ENCODE measurements around the gene MPC2. TPM values are rescaled to one million over a fixed set of nuclear protein-coding genes. Genes with fewer than 3 reads are reported as not detected.
"Not testable (repeated sequence)": the region's sequence is repeated elsewhere in the genome, so short reads cannot be mapped to it uniquely, and the experiment has no call there.

MPC2 gene
- total RNA-seq, 1 experiment from 2014 or later: 67.2 TPM

DNA sequence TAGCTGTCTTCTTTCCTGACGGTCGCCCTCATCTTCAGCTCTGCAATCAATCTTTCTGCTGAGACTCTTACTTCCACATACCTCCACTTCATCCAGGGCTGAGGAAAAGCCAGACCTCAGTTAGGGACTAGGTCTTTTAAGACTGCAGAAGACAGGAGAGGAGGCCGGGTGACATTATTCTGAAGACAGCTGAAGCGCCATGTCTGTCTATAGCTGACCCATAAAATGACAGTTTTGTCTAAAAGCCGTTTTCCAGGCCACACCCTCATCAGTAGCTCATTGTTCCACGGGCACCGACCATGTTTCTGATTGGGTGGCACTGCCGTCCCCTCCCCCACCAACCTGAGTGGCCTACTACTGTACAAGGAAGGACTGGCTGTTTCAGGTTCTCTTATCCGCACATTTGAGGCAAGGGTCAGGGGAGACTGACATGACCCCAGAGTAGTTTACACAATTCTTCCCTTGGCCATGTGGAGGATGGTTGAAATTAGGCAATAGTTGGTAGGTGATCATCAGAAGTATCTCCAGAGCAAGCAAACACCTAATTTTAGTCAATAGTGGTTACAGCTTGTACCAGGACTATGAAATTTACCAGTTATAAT is 22.9 kb downstream of the MPC2 start, which contains the start of gene ADCY10:
Gene ADCY10 (minus strand): TSS at position 240 of the 602 bp plus-strand sequence. CDS start 8,994 bp downstream, outside the sequence.
- no peak for DNase-seq (ENCODE audit: low spot score)
- in situ Hi-C loops (cut with HindIII; ENCODE audit: low sequenced_read_pairs): no loop called here

- DNase-seq (ENCODE audit: low spot score): no peak
- in situ Hi-C loops (cut with HindIII; ENCODE audit: low sequenced_read_pairs): no loop called here
These were observed 24.6 kb downstream of the MPC2 start for GRCh38 chr1:167912294-167912693.

DNA sequence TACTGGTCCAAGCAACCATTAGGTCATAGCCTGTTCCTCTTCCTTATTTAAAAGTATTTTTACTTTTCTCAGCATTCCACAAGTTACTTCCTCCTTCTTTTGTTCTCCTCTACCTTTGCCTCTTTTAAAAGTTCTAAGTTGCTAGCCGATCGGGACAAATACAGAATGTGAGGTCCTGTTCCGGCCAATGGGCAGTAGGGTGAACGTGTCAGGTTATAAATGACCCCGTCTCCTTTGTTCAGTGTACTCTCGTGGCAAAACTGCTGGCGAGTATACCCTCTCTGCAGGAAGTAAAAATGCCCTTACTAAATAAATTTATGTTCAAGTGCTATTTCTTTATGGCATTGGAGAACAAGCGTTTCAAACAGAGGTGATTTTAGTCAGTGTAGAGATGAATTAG is 25.5 kb downstream of the MPC2 start:
- DNase-seq (ENCODE audit: low spot score): no peak
- in situ Hi-C loops (cut with HindIII; ENCODE audit: low sequenced_read_pairs): no loop called here

- in situ Hi-C loops (cut with HindIII; ENCODE audit: low sequenced_read_pairs): no loop called here
- DNase-seq (ENCODE audit: low spot score): no peak
These were observed 26.3 kb downstream of the MPC2 start for GRCh38 chr1:167910530-167910929.

DNA sequence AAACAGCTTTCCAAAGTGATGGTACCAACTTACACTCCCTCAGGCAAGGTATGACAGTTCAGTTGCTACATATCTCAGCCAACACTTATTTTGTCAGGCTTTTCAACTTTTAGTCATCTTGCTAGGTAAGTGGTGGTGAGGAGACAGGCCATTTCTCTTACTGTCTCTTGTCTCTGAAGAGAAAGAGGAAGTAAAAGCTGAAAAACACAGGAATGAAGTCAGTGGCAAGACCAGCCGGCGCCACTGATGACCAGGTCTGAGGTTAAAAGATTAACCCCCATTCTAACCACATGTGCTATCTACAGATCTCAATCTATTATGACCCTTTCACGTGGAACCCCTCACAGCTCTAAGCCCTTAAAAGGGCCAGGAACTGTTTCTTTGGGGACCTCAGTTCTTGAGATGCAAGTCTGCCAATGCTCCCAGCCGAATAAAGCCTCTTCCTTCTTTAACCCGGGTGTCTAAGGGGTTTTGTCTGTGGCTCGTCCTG is 27.1 kb downstream of the MPC2 start:
- no peak for DNase-seq (ENCODE audit: low spot score)
- in situ Hi-C loops (cut with HindIII; ENCODE audit: low sequenced_read_pairs): no loop called here

GRCh38 chr1:167905671-167906070 is 31.2 kb downstream of the MPC2 start:
- DNase-seq (ENCODE audit: low spot score): no peak
- in situ Hi-C loops (cut with HindIII; ENCODE audit: low sequenced_read_pairs): no loop called here

- in situ Hi-C loops (cut with HindIII; ENCODE audit: low sequenced_read_pairs): no loop called here
- DNase-seq (ENCODE audit: low spot score): no peak
These were observed 31.7 kb downstream of the MPC2 start for GRCh38 chr1:167905182-167905581.

DNA sequence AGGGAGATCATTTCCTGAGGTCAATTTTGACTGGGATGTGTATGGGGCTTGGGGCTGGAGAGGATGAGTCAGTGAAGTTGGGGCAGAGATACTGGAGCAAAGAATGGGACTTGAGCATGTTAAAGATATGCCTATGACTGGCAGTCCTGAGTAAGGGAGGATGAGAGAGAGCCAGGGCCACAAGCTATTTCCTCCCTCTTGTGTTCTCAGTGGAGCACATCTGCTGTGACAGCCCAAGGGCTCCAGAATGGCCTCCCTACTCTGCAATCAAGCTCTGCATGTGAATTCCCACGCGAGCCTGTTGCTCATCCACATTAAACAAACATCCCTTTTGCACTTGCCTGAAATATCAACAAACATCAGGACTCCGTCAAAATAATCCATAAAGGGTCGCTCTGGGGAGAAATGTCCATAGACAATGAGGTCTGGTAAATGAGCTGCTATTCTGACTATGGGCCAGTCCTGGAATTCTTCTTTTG is 32.2 kb downstream of the MPC2 start:
- in situ Hi-C loops (cut with HindIII; ENCODE audit: low sequenced_read_pairs): no loop called here
- DNase-seq (ENCODE audit: low spot score): no peak

DNA sequence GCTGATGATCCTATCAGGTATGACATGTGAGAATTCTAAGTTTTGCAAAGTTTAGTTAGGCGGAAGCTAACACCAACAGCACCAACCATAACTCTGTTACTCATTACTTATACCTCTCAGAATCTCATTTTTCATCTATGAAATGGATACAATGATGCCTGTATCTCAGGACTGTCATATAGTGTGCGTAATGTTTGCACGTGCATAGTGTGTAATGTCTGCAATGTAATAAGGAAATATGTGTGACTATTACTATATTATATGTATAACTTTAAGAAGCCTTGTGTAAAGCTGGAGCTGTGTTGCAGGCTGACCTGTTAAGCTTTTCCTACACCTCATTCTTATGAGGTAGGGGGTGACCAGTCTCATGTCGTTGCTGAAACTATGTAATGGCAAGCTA is 36.0 kb downstream of the MPC2 start:
- in situ Hi-C loops (cut with HindIII; ENCODE audit: low sequenced_read_pairs): no loop called here
- no peak for DNase-seq (ENCODE audit: low spot score)

DNA sequence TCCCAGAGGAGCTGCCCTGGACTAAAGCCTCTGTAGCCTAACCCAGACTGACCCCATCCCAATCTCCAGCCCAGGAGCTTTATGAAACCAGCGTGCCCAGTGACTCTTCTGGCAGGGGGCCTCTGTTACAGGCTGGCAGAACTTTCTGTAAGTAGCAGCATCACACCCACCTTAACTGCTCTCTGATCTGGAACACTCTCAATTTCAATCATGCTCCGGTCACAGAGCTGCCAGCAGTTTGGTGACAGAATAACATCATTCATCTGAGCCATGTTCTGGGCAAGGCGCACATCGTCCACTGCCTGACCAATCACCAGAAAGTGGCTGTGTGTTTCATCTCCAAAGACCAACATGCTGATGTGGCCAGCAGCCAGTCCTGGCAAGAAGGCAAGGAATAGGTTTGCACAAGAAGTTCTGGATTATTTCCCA is 37.6 kb downstream of the MPC2 start:
- in situ Hi-C loops (cut with HindIII; ENCODE audit: low sequenced_read_pairs): no loop called here
- DNase-seq (ENCODE audit: low spot score): no peak

GRCh38 chr1:167898578-167899222 is 38.2 kb downstream of the MPC2 start:
- in situ Hi-C loops (cut with HindIII; ENCODE audit: low sequenced_read_pairs): no loop called here
- no peak for DNase-seq (ENCODE audit: low spot score)

DNA sequence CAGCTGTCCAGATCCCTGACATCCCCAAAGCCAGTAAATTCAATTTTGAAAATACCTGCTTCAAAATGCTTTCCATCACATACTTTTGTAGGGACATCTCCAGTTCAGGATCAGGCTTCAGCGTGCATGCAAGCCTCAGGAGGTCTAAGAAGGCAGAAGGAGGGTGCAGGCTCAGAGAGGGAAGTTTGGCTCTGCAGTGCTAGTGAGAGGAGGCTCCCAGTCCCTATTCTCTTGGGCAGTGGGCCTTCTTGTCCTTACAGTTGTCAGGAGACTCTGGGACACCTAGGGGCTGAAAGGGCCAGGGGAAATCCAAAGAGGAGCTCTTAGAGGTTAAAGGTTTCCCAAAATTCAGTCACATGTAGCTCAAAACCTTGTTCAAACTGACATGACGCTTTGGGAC is 43.1 kb downstream of the MPC2 start:
- DNase-seq (ENCODE audit: low spot score): no peak
- in situ Hi-C loops (cut with HindIII; ENCODE audit: low sequenced_read_pairs): no loop called here

DNA sequence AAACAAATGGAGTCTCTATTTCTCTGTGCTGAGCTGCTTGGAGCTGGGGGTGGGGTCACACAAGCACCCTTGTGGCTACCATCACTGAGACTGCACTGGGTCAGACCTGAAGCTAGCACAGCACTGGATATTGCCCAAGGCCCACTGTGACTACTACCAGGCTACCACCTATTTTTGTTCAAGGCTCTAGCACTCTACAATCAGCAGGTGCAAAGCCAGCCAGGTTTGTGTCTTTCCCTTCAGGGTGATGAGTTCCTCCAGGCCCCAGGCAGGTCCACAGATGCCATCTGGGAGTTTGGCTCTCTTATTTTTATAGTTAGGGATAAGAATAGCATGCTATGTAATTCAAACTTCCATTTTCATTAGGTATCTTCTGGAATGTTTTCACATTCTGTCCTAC is 46.5 kb downstream of the MPC2 start:
- in situ Hi-C loops (cut with HindIII; ENCODE audit: low sequenced_read_pairs): no loop called here
- DNase-seq (ENCODE audit: low spot score): no peak

- in situ Hi-C loops (cut with HindIII; ENCODE audit: low sequenced_read_pairs); DNase-seq (ENCODE audit: low spot score): not testable (repeated sequence)
These were observed 49.7 kb downstream of the MPC2 start for GRCh38 chr1:167887187-167887586.

DNA sequence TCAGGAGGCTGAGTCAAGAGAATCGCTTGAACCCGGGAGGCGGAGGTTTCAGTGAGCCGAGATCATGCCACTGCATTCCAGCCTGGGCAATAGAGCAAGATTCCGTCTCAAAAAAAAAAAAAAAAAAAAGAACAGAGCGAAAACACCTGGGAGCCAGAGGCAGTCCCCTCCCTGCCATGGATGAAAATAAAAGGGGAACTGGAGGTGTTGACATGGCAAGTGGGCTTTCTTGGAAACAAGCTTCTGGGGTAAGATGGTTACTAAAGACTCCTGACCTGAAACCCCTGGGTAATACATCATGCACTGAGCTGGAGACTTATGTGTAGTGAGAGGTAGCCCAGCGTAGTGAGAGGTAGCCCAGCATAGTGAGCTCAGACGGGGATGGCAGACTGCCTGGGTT is 54.5 kb downstream of the MPC2 start:
- in situ Hi-C loops (cut with HindIII; ENCODE audit: low sequenced_read_pairs): no loop called here
- DNase-seq (ENCODE audit: low spot score): no peak

DNA sequence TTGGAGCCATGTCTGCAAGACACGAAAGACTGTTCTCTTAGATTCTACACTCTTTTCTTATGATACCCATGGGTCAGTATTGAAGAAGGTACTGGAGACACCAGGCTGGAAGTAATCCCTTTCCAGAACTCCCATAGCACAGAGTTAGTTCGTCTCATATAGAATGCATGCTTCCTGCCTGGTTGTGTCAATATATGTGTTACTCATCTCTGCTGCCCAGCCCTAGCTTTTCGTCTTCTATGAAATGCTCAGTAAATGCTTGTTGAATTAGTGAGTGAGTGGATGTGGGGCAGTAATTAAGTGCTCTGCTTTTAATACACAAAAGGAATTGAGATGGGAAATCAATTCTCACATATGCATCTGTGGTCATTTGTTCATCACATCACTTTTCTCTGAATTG is 55.1 kb downstream of the MPC2 start:
- DNase-seq (ENCODE audit: low spot score): no peak
- in situ Hi-C loops (cut with HindIII; ENCODE audit: low sequenced_read_pairs): no loop called here

- DNase-seq (ENCODE audit: low spot score): no peak
- in situ Hi-C loops (cut with HindIII; ENCODE audit: low sequenced_read_pairs): no loop called here
These were observed 55.8 kb downstream of the MPC2 start for GRCh38 chr1:167881069-167881468.

GRCh38 chr1:167880580-167881021 is 56.3 kb downstream of the MPC2 start:
- in situ Hi-C loops (cut with HindIII; ENCODE audit: low sequenced_read_pairs): no loop called here
- DNase-seq (ENCODE audit: low spot score): no peak

DNA sequence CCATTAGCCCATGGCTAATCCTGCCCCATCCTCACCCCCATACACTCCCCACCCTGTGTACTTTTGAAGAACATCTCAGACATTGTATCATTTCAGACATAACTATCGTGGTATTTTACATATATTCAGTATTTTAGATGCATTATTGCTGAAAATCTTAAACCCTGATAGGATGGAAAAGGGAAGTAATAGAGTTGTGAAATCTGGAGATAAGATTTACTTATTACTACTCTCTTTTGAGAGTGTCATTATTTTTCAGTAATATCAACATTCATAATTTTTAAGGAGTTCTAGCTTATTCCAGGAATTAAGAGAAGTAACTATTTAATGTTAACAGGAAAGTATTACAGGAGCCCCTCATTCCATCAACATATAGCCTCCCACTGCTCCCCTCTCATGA is 57.4 kb downstream of the MPC2 start:
- DNase-seq (ENCODE audit: low spot score): no peak
- in situ Hi-C loops (cut with HindIII; ENCODE audit: low sequenced_read_pairs): no loop called here

GRCh38 chr1:167878372-167879160 is 58.3 kb downstream of the MPC2 start:
- in situ Hi-C loops (cut with HindIII; ENCODE audit: low sequenced_read_pairs): no loop called here
- no peak for DNase-seq (ENCODE audit: low spot score)
